UCSD-AML1 (cell line): ENCODE data around the gene ZC3H8.

Experiments
- DNase-seq: peaks from one replicate; lab custom pipeline; 2025; ENCODE audit not compliant: unreplicated experiment; lab: John Stamatoyannopoulos, UW

Gene ZC3H8

DNA sequence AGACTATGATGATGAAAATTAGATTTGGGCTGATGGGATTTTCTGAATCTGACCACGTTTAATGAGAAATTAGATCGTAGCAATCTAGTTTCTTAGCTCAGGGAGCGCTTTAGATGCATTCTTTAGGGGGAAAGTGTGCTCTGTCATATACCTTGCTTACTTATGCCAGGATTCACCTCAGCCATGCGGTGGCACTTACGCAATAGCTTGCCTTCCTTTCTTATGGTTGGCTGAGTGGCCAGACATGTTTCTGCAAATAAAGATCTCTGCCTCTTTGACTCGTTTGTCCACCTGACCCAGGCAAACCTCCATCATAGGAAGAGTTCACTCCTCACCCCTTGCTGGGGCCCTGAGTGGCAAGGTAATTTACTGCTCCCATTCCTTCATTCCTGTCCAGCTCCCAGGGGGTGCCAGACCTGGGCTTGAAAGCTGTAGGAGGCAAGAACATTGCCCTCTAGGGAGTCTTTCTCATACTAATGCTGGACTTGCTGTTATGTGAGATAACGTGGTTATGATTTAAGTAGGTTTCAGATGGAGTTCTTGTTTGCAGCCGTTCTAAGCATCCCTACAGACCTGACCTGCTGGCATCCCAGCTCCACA is 59.6 kb downstream of the ZC3H8 start:
- DNase-seq: no peak

GRCh38 chr2:112194482-112194881 is 60.4 kb downstream of the ZC3H8 start:
- no peak for DNase-seq

DNA sequence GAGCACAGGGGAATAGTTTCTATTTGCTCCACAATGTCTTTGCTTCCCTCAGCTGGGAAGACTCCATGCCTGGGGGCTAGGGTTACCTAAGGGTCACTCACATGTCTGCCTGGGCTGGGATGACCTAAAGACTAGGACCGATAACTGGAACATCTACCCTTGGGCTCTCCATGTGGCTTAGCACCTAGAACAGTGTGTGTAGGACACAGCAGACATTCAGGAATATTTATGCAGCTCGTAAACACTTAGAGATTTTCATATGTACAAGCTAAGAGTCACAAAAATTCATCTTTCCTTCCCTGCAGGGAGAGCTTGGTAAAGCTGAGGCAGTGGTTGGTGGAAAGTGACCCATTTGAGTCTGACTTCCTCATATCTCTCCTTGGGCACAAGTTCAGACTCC is 60.8 kb downstream of the ZC3H8 start:
- no peak for DNase-seq

GRCh38 chr2:112189001-112189556 is 65.8 kb downstream of the ZC3H8 start:
- DNase-seq: no peak

DNA sequence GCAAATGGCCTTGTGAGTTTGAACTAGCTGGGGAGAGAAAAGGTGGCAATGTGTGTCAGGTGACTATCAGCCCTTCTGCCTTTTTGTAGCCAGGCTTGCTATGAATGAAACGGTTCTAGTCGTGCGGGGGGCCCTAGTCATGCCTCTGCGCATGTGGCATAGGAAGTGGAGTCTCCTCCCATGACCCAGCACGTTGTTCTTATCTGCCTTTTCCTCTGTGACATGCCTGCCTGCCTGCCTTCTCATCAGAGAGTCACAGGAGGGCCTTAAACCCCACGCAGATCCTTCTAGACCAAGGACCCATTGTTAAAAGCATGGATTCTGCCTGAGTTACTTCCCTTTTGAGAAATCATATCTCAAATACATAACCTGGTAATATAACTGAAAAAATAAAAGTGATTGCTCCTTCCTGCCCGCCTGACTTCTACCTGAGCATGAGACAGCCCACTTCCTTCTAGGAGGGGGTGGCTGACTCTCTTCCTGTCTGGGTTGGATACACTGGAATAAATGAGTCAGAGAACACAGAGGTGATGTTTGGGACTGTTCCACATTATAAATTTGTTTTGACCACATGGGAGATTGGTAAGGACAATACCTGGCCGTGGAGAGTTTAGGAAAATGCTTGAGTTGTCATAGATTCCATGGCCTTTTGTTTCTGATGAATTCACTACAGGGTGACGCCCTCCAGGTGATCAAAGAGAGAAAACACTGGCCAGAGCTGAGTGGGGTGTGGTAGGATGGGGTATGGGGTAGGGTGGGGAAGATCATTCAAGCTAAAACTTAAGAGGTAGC is 66.8 kb downstream of the ZC3H8 start:
- DNase-seq: peak; percentile 68

DNA sequence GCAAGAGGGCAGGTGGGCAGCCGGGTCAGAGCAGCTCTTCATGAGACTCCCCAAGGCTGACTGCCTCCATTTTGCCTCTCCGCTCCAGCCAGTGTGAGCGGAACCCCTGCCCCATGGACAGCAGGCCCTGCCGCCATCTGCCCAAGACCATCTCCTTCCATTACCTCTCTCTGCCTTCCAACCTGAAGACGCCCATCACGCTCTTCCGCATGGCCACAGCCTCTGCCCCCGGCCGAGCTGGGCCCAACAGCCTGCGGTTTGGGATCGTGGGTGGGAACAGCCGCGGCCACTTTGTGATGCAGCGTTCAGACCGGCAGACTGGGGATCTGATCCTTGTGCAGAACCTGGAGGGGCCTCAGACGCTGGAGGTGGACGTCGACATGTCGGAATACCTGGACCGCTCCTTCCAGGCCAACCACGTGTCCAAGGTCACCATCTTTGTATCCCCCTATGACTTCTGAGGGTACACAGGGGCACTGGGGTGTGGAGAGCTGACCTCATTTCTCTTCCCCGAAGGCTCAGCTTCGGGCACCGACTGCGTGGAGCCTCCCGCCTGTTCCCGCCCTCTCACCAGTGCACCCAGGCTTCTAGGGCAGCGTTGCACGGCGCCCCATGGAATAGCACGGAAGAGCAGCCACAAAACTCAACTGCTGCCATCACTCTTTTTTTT is 67.7 kb downstream of the ZC3H8 start:
- DNase-seq: no peak

DNA sequence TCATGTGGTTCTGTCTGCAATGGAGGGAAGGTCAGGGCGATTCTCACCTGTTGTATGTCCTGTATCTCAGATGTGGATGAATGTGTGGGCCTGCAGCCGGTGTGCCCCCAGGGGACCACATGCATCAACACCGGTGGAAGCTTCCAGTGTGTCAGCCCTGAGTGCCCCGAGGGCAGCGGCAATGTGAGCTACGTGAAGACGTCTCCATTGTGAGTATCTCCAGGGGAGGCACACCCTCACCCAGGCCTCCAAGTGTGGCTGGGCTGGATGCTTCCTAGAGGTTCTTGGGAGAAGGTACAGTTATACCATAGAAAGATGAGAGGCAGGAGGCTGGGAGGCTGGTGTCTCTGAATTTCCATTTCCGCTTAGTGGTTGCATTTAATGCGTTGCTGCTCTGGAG is 69.7 kb downstream of the ZC3H8 start:
- DNase-seq: no peak

DNA sequence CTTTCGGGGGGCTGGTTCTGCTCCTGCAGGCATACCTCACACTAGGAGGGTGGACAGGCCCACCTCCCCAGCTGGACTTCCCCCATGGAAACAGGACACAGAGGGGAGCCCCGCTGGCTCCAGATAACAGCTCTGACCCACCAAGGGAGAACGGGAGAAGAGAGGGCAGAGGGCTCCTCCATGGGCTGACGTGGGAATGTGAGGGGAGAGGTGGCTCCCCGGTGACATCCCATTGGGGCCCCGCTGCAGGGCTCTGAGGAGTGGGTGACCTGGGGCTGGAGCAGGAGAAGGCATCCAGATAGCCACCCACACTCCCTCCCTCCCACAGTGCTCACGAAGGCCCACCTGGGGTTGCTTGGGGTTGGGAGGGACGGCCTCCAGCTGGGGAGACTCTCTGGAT is 70.7 kb downstream of the ZC3H8 start:
- DNase-seq: no peak

- no peak for DNase-seq
These were observed 71.4 kb downstream of the ZC3H8 start for GRCh38 chr2:112183327-112184025.

DNA sequence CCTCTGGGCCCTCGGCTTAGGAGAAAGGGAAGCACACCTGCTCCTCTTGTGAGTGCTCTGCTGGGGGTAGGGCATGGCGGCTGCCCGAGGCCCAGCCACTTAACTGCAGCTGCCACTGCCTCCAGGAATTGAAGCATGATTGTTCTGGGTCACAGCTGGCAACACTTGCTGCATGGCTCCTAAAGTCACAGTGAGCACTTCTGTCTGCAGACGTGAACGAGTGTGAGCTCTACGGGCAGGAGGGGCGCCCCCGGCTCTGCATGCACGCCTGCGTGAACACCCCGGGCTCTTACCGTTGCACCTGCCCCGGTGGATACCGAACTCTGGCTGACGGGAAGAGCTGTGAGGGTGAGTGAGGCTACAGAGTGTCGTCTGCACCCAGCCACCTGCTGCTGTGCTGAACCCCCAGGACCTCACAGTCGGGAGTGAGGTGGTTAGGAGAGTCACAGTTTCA is 72.2 kb downstream of the ZC3H8 start:
- no peak for DNase-seq

GRCh38 chr2:112181571-112182290 is 73.1 kb downstream of the ZC3H8 start:
- DNase-seq: no peak

GRCh38 chr2:112175958-112176573 is 78.8 kb downstream of the ZC3H8 start:
- no peak for DNase-seq

- no peak for DNase-seq
These were observed 79.5 kb downstream of the ZC3H8 start for GRCh38 chr2:112175333-112175732.

DNA sequence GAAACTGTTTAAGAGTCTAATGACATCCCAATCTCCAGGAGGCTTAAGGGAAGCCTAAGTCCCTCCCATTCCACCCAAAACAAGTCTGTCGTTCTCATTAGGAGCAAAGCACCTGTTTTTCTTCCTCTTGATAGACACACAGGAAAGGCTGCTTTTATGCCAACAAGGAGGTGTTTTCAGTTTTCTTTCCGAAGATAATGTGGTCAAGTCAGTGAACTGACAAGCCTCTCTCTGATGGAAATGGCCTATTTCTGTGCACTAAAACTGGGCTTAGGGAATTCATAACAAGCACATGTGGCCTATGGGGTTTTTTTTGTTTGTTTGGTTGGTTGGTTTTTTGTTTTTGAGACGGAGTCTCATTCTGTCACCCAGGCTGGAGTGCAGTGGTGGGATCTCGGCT is 80.5 kb downstream of the ZC3H8 start:
- DNase-seq: no peak

DNA sequence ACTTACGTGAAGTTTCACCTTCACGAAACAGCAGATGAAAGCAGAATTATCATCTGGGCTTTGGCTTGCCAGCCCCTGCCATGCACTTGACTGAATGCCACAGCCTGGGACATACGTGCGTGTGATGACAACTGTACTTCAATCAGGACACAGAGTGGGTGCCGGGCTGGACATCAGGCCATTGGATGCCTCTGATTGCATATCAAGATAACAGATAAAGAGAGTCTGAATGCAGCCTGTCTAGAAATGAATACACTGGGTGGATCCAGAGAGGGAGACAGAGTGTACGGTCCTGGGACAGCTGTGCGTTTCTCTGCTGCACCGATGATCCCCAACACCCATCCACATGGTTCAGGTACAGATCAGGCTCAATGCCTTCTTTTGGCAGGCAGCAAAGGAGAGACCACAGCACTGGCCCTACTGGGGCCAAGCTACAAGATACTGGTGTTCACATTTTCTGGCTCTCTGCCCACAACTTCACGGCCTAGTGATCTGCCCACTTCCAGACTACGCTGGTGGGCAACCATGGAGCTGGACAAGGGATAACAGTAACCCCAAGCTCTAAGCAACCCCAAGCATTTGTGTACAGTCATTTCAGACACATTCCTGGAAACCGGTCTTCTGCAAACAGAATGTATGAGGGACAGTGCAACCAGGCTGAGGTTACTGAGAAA is 81.1 kb downstream of the ZC3H8 start:
- no peak for DNase-seq

DNA sequence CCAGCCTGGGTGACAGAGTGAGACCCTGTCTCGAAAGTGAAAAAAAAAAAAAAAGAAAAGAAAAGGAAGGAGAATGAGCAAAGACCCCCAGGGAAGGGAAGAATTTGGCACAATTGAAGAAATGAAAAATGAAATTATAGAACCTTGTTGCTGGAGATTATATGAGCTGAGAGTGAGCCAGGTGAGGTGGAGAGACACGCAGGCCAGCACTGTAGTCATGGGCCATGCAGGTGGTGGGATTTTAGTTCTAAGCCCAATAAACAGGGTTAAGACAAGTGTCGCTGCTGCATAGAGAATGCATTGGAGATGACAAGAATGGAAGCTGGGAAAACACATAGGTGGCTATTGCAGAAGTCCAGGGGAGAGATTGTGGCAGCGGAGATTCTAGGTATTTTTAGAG is 84.3 kb downstream of the ZC3H8 start:
- DNase-seq: no peak

DNA sequence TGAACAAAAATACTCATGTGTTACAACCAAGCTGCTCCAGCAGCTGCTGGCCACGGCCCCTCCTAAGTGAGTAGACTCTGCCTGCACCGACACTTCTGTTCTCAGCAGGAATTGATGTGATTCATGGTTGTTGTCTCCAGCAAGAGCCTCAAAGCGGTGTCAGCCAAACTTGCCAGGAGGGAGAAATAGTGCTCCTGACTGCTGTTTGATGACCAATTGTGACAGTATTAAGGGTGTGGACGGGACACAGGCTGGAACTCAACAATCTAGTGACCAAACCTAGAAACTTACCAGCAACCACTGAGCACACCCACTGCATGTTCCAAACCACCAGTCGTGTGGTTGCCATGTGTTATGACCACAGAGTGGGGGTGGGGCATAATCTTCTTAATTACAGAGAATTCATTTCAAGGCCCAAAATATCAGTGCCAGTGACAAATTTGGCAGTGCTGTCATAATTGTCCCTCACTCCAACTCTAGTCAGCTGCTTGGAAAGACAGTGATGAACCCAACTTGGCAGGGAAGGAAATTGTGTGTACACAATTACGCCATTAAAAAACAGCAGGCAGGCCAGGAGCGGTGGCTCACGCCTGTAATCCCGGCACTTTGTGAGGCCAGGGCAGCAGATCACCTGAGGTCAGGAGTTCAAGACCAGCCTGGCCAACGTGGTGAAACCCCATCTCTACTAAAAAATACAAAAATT is 86.3 kb downstream of the ZC3H8 start:
- DNase-seq: no peak

DNA sequence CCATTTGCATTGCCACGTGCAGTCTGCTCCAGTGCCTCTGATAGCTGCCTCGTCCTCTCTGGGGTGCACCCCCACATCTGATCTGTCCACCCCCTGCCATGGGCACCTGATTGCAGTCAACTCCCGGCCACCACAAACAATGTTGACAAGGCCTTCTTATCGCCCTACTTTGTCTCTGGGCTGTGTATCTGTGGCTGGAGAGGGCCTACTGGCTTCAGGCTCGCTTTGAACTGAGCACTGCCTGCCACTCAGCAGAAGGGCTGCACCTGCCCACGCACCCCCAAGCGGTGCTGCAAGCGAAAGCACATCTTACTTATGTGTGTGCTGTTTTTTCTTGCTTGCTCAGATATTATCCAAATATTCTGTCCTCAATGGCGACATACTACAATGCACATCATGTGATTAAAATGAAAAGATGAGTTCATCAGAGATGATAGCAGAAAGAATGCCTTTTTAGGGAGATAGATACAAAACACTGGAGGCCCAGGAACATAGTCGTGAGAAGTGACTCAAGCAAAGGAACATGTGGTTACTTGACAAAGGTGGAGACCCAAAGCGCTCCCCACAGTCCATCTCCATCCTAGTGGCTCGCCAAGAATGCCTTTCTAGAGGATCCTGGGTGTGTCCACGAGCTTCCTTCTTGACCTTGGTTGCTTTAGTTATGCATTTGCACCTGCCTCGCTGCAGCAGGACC is 87.9 kb downstream of the ZC3H8 start:
- DNase-seq: no peak
